Naive thymus-derived CD8-positive, alpha-beta T cell (primary cell): ENCODE measurements around the gene TMEM95. TPM values are rescaled to one million over a fixed set of nuclear protein-coding genes. Genes with fewer than 3 reads are reported as not detected.

Source experiments
- ATAC-seq, 2 donors: fragments of 150-1000 bp; cut with Tn5 transposase in 1 of 2; sonication (Bioruptor Pico), chemical (Tn5 transposase) in 1 of 2; 1 replicate in 1 of 2; 2 replicates in 1 of 2; pipeline ENCODE4 v1.10.0; 2021; ENCODE audit warnings: mild to moderate bottlenecking in 2 of 2, moderate library complexity in 2 of 2
- POLR2A ChIA-PET: fragments of 350-600 bp; sonication (Branson Sonifier 250); formaldehyde crosslinking; loops from one replicate; lab custom pipeline; 2021; ENCODE audit warnings: antibody characterized with exemption; lab: Charles Lee
- DNase-seq, 10 donors: peaks; one replicate each; pipeline versions ENCODE4 v3.0.0 to v3.0.0-alpha.2; 2020 to 2022
- H3K27ac Mint-ChIP-seq, 10 donors: one replicate each; pipeline ENCODE4 v1.8.0; 2020 to 2022; ENCODE audit warnings: mild to moderate bottlenecking in 10 of 10, mixed read lengths in 10 of 10, moderate library complexity in 4 of 10, inconsistent platforms in 1 of 10
- H3K27me3 Mint-ChIP-seq, 5 donors: one replicate each; pipeline ENCODE4 v1.8.0; 2021 to 2022; ENCODE audit warnings: mixed read lengths in 5 of 5
- H3K36me3 Mint-ChIP-seq, 3 donors: one replicate each; pipeline ENCODE4 v1.8.0; 2020 to 2022; ENCODE audit warnings: mixed read lengths in 3 of 3, mild to moderate bottlenecking in 2 of 3, inconsistent platforms in 1 of 3
- H3K4me1 Mint-ChIP-seq, 4 donors: one replicate each; pipeline ENCODE4 v1.8.0; 2021 to 2022; ENCODE audit warnings: mixed read lengths in 4 of 4
- H3K4me3 Mint-ChIP-seq, 10 donors: one replicate each; pipeline ENCODE4 v1.8.0; 2020 to 2022; ENCODE audit warnings: mild to moderate bottlenecking in 10 of 10, mixed read lengths in 10 of 10, moderate library complexity in 6 of 10, inconsistent platforms in 1 of 10
- H3K9me3 Mint-ChIP-seq, 9 donors: one replicate each; pipeline ENCODE4 v1.8.0; 2020 to 2022; ENCODE audit warnings: mixed read lengths in 9 of 9, mild to moderate bottlenecking in 3 of 9, inconsistent platforms in 1 of 9, moderate library complexity in 1 of 9
- polyA plus RNA-seq, 3 donors: library from polyadenylated mRNA; unstranded; fragments of 300-500 nt; fragmentation: Illumina TruSeq; gene quantifications; one replicate each; pipeline ENCODE4 v1.2.3, GENCODE V29; 2021
- total RNA-seq, 8 experiments: library from RNA in 2 of 8; stranded (reverse) in 2 of 8; gene quantifications; one replicate each; pipeline ENCODE4 v1.2.3 and lab custom pipeline; 2021 to 2026

The TMEM95 gene
- total and polyA plus RNA-seq, 5 experiments from 2014 or later: not detected

GRCh38 chr17:7383371-7383741 is 28.4 kb downstream of the TMEM95 start:
- Mint-ChIP-seq H3K4me1 (peaks cover 15 to 42% (median 24%) of the 10 kb centered on the region in 4 donors), H3K27ac (peak overlapping the region in 6 of 10 donors; percentile 27 to 95 (median 76)), H3K9me3 (peaks cover 0 to 5% (median 0%) of the 10 kb centered on the region in 9 donors), H3K4me3 (peak overlapping the region; percentile 24 to 94 (median 81)), H3K36me3 (peaks cover 5 to 15% (median 6%) of the 10 kb centered on the region in 3 donors), H3K27me3 (peaks cover 14 to 38% (median 30%) of the 10 kb centered on the region in 5 donors)
- no peak for ATAC-seq
- POLR2A ChIA-PET: interaction anchor here (0.5 to 4.5 kb wide), 17 partner anchors 11 to 303 kb away, joined by 3 to 50 read pairs (median 8); partner anchors contain the start of genes ACAP1, KCTD11, NEURL4 and PLSCR3
- DNase-seq: no peak

- DNase-seq (peak; percentile 65 to 93 (median 82)), ATAC-seq (peak; percentile 95)
- peaks cover 5 to 19% (median 5%) of the 10 kb centered on the region in 3 donors for H3K36me3 Mint-ChIP-seq
- peak overlapping the region; percentile 48 to 97 (median 96) for H3K27ac Mint-ChIP-seq
- peaks cover 15 to 42% (median 24%) of the 10 kb centered on the region in 4 donors for H3K4me1 Mint-ChIP-seq
- H3K4me3 Mint-ChIP-seq: peak overlapping the region; percentile 77 to 94 (median 86)
- H3K9me3 Mint-ChIP-seq: peaks cover 0 to 5% (median 0%) of the 10 kb centered on the region in 9 donors
- POLR2A ChIA-PET: interaction anchor here (0.6 to 4.5 kb wide), 33 partner anchors 9 to 805 kb away, joined by 3 to 50 read pairs (median 4); partner anchors contain the start of genes ACAP1, FXR2, KCTD11 and NEURL4
- H3K27me3 Mint-ChIP-seq: peaks cover 14 to 33% (median 29%) of the 10 kb centered on the region in 5 donors
These were observed 29.0 kb downstream of the TMEM95 start for GRCh38 chr17:7383742-7384488.

- peak overlapping the region; percentile 79 to 97 (median 96) for H3K27ac Mint-ChIP-seq
- H3K9me3 Mint-ChIP-seq: no peaks in the 10 kb centered on the region
- POLR2A ChIA-PET: interaction anchor here (0.5 to 4.5 kb wide), 33 partner anchors 10 to 805 kb away, joined by 3 to 50 read pairs (median 5); partner anchors contain the start of genes ACAP1, FXR2, KCTD11 and NEURL4
- H3K36me3 Mint-ChIP-seq: peaks cover 0 to 25% (median 0%) of the 10 kb centered on the region in 3 donors
- no peak for ATAC-seq
- H3K4me1 Mint-ChIP-seq: peaks cover 15 to 42% (median 26%) of the 10 kb centered on the region in 4 donors
- peak overlapping the region; percentile 77 to 94 (median 86) for H3K4me3 Mint-ChIP-seq
- no peak for DNase-seq
- peaks cover 9 to 27% (median 22%) of the 10 kb centered on the region in 5 donors for H3K27me3 Mint-ChIP-seq
These were observed 29.6 kb downstream of the TMEM95 start for GRCh38 chr17:7384489-7385081.

- no peaks in the 10 kb centered on the region for H3K9me3 Mint-ChIP-seq
- no peaks in the 10 kb centered on the region for H3K27me3 Mint-ChIP-seq
- ATAC-seq (no peak), DNase-seq (no peak)
- peaks cover 25 to 44% (median 38%) of the 10 kb centered on the region in 4 donors for H3K4me1 Mint-ChIP-seq
- POLR2A ChIA-PET: interaction anchor here (0.5 to 1.8 kb wide), 7 partner anchors 8 to 224 kb away, joined by 3 to 8 read pairs (median 3); partner anchors contain the start of genes TMEM256 and TNK1
- H3K4me3 Mint-ChIP-seq: no peak overlapping the region
- H3K36me3 Mint-ChIP-seq: peaks cover 0 to 51% (median 4%) of the 10 kb centered on the region in 3 donors
- H3K27ac Mint-ChIP-seq: peak overlapping the region in 1 of 10 donors; percentile 56
These were observed 33.9 kb downstream of the TMEM95 start for GRCh38 chr17:7388856-7389255.

- Mint-ChIP-seq H3K27me3 (no peaks in the 10 kb centered on the region), H3K4me3 (peak overlapping the region in 1 of 10 donors; percentile 14), H3K9me3 (no peaks in the 10 kb centered on the region), H3K4me1 (peaks cover 25 to 44% (median 39%) of the 10 kb centered on the region in 4 donors), H3K27ac (peak overlapping the region in 3 of 10 donors; percentile 48 to 85 (median 49)), H3K36me3 (peaks cover 0 to 51% (median 4%) of the 10 kb centered on the region in 3 donors)
- ATAC-seq: no peak
- no peak for DNase-seq
- POLR2A ChIA-PET: interaction anchor here (0.5 to 1.8 kb wide), 8 partner anchors 10 to 212 kb away, joined by 3 to 8 read pairs (median 3); partner anchors contain the start of genes POLR2A, TMEM256 and TNK1
These were observed 35.3 kb downstream of the TMEM95 start for GRCh38 chr17:7389924-7390910.

GRCh38 chr17:7391307-7391706 is 36.4 kb downstream of the TMEM95 start:
- H3K36me3 Mint-ChIP-seq: peaks cover 0 to 51% (median 4%) of the 10 kb centered on the region in 3 donors
- H3K27ac Mint-ChIP-seq: peak overlapping the region in 6 of 10 donors; percentile 40 to 78 (median 62)
- H3K4me1 Mint-ChIP-seq: peaks cover 23 to 48% (median 40%) of the 10 kb centered on the region in 4 donors
- no peaks in the 10 kb centered on the region for H3K27me3 Mint-ChIP-seq
- no peak for DNase-seq
- POLR2A ChIA-PET: interaction anchor here (1.0 to 1.1 kb wide), 2 partner anchors 13 to 64 kb away, joined by 3 read pairs; partner anchors contain the start of gene TMEM256
- H3K4me3 Mint-ChIP-seq: peak overlapping the region in 6 of 10 donors; percentile 7 to 82 (median 46)
- no peak for ATAC-seq
- no peaks in the 10 kb centered on the region for H3K9me3 Mint-ChIP-seq

GRCh38 chr17:7392696-7393612 is 38.0 kb downstream of the TMEM95 start:
- H3K4me3 Mint-ChIP-seq: peak overlapping the region; percentile 78 to 97 (median 94)
- ATAC-seq: no peak
- no peaks in the 10 kb centered on the region for H3K9me3 Mint-ChIP-seq
- H3K27me3 Mint-ChIP-seq: no peaks in the 10 kb centered on the region
- peaks cover 0 to 39% (median 4%) of the 10 kb centered on the region in 3 donors for H3K36me3 Mint-ChIP-seq
- DNase-seq: no peak
- peak overlapping the region in 8 of 10 donors; percentile 42 to 89 (median 74) for H3K27ac Mint-ChIP-seq
- H3K4me1 Mint-ChIP-seq: peaks cover 18 to 49% (median 37%) of the 10 kb centered on the region in 4 donors
- POLR2A ChIA-PET: interaction anchor here (1.0 to 4.4 kb wide), 7 partner anchors 8 to 92 kb away, joined by 3 to 50 read pairs (median 5); partner anchors contain the start of genes ACAP1, POLR2A, TMEM256 and TNK1

GRCh38 chr17:7393613-7394451 is 38.9 kb downstream of the TMEM95 start:
- peak; percentile 77 to 79 for ATAC-seq

GRCh38 chr17:7394452-7395191 is 39.7 kb downstream of the TMEM95 start, which contains the start of gene PLSCR3:
TSS of gene PLSCR3 (minus strand) at chr17:7394525. CDS start at chr17:7394110, 415 bp downstream.
- Mint-ChIP-seq H3K27me3 (no peaks in the 10 kb centered on the region), H3K36me3 (peaks cover 0 to 26% (median 4%) of the 10 kb centered on the region in 3 donors), H3K4me1 (peaks cover 18 to 46% (median 37%) of the 10 kb centered on the region in 4 donors), H3K27ac (peak within 1 kb of the TSS; percentile 85 to 97 (median 94)), H3K4me3 (peak within 1 kb of the TSS; percentile 93 to 97 (median 94)), H3K9me3 (no peaks in the 10 kb centered on the region)
- ATAC-seq (peak; percentile 84 to 87), DNase-seq (peak; percentile 64 to 93 (median 84))
- POLR2A ChIA-PET: interaction anchor here (0.6 to 4.4 kb wide), 16 partner anchors 9 to 292 kb away, joined by 3 to 50 read pairs (median 6); partner anchors contain the start of genes ACAP1, NLGN2, POLR2A and TMEM102

More at GRCh38 chr17:7393613-7394451, 38.9 kb downstream of the TMEM95 start:
- no peaks in the 10 kb centered on the region for H3K9me3 Mint-ChIP-seq
- H3K27me3 Mint-ChIP-seq: no peaks in the 10 kb centered on the region
- peak overlapping the region; percentile 63 to 97 (median 92) for H3K27ac Mint-ChIP-seq
- peak overlapping the region; percentile 83 to 97 (median 94) for H3K4me3 Mint-ChIP-seq
- POLR2A ChIA-PET: interaction anchor here (0.6 to 4.4 kb wide), 17 partner anchors 9 to 293 kb away, joined by 3 to 50 read pairs (median 5); partner anchors contain the start of genes ACAP1, MPDU1, NLGN2 and POLR2A
- DNase-seq: peak in 9 of 10 donors; percentile 49 to 88 (median 76)
- peaks cover 18 to 49% (median 37%) of the 10 kb centered on the region in 4 donors for H3K4me1 Mint-ChIP-seq
- peaks cover 0 to 32% (median 4%) of the 10 kb centered on the region in 3 donors for H3K36me3 Mint-ChIP-seq
